A549 (cell line): Measurements from ENCODE around the gene AXL.

Experiments used
- CEBPB ChIP-seq, 2 experiments: fragments of >200 bp in 1 of 2; sonication (Bioruptor Twin) in 1 of 2; formaldehyde crosslinking in 1 of 2; IDR thresholded peaks; 2 replicates each; pipeline ENCODE4 v1.6.1; 2012 to 2016
- CHD2 ChIP-seq: fragments of 150-350 bp; IDR thresholded peaks from 2 replicates; pipeline ENCODE4 v1.6.1; 2014; ENCODE audit warnings: low read length; ENCODE audit not compliant: partially characterized antibody
- CTCF ChIP-seq: fragments of >200 bp; sonication (Bioruptor Twin); formaldehyde crosslinking; IDR thresholded peaks from 3 replicates; pipeline ENCODE4 v1.5.1; 2016
- EP300 ChIP-seq, 2 experiments: fragments of >200 bp; sonication (Bioruptor Twin); formaldehyde crosslinking; IDR thresholded peaks; 2 replicates in 1 of 2; 3 replicates in 1 of 2; pipeline ENCODE4 v1.6.1; 2016 to 2017
- JUNB ChIP-seq: fragments of >200 bp; sonication (Bioruptor Twin); formaldehyde crosslinking; IDR thresholded peaks from 2 replicates; pipeline ENCODE4 v1.6.1; 2016
- PHF8 ChIP-seq: fragments of 200-600 bp; sonication (generic); IDR thresholded peaks from 2 replicates; pipeline ENCODE4 v1.6.1; 2016; ENCODE audit warnings: low read depth, mild to moderate bottlenecking, antibody characterized with exemption, moderate library complexity, borderline replicate concordance
- POLR2A ChIP-seq: IDR thresholded peaks from 2 replicates; pipeline ENCODE4 v1.6.1; 2012; ENCODE audit warnings: mild to moderate bottlenecking, low read length
- RAD21 ChIP-seq, 2 experiments: fragments of >200 bp in 1 of 2; sonication (Bioruptor Twin) in 1 of 2; formaldehyde crosslinking in 1 of 2; IDR thresholded peaks in 1 of 2; conservative IDR thresholded peaks in 1 of 2; 2 replicates in 1 of 2; 3 replicates in 1 of 2; pipeline ENCODE4 v1.6.1; 2012 to 2018; ENCODE audit warnings: inconsistent platforms in 1 of 2
- REST ChIP-seq: fragments of 200-600 bp; sonication (generic); IDR thresholded peaks from 2 replicates; pipeline ENCODE4 v1.6.1; 2016; ENCODE audit warnings: antibody characterized with exemption, mild to moderate bottlenecking, moderate library complexity
- TFCP2L1 ChIP-seq: fragments of 250-450 bp; sonication (Bioruptor Pico); IDR thresholded peaks from 2 replicates; pipeline ENCODE4 v1.5.0; 2021; ENCODE audit warnings: mild to moderate bottlenecking

GRCh38 chr19:41311072-41311471, 92.0 kb downstream of the AXL start:
- no peak for TF ChIP-seq TFCP2L1
- TF ChIP-seq POLR2A, result no peak
- TF ChIP-seq JUNB, result no peak
- TF ChIP-seq RAD21 (conservative IDR thresholded peaks at IDR 0.05 in 1 of 2, IDR thresholded peaks at IDR 0.05 in 1 of 2), result no peak
- TF ChIP-seq REST, result no peak
- TF ChIP-seq CTCF, result no peak
- no peak for TF ChIP-seq CHD2
- no peak for TF ChIP-seq CEBPB (IDR thresholded peaks at IDR 0.05)
- TF ChIP-seq EP300 (IDR thresholded peaks at IDR 0.05), result no peak
- no peak for TF ChIP-seq PHF8
